ENCODE results near the gene WT1.

The WT1 gene

GRCh38 chr11:32448232-32448631, 12.9 kb upstream of the WT1 start:
- TF ChIP-seq, protein P1, sequence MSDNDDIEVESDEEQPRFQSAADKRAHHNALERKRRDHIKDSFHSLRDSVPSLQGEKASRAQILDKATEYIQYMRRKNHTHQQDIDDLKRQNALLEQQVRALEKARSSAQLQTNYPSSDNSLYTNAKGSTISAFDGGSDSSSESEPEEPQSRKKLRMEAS (IDR thresholded peaks at IDR 0.05) = no peak
- TF ChIP-seq NFIC (IDR thresholded peaks at IDR 0.05) = no peak
- no peak for TF ChIP-seq EGR1 (IDR thresholded peaks at IDR 0.05)
- TF ChIP-seq TCF12 (IDR thresholded peaks at IDR 0.05; ENCODE audit: low read depth) = no peak
- TF ChIP-seq TEAD4 (IDR thresholded peaks at IDR 0.05) = no peak
- TF ChIP-seq RAD21 (IDR thresholded peaks at IDR 0.05; ENCODE audit: low read depth) = no peak; the same call in 1 of the 2 replicates
- no peak for TF ChIP-seq EP300 (IDR thresholded peaks at IDR 0.05; ENCODE audit: borderline replicate concordance)

- TF ChIP-seq EP300 (IDR thresholded peaks at IDR 0.05; ENCODE audit: borderline replicate concordance) = no peak
- TF ChIP-seq EGR1 (IDR thresholded peaks at IDR 0.05) = no peak
- TF ChIP-seq, protein P1 (IDR thresholded peaks at IDR 0.05) = no peak
- TF ChIP-seq TEAD4 (IDR thresholded peaks at IDR 0.05) = no peak
- TF ChIP-seq, protein P2, sequence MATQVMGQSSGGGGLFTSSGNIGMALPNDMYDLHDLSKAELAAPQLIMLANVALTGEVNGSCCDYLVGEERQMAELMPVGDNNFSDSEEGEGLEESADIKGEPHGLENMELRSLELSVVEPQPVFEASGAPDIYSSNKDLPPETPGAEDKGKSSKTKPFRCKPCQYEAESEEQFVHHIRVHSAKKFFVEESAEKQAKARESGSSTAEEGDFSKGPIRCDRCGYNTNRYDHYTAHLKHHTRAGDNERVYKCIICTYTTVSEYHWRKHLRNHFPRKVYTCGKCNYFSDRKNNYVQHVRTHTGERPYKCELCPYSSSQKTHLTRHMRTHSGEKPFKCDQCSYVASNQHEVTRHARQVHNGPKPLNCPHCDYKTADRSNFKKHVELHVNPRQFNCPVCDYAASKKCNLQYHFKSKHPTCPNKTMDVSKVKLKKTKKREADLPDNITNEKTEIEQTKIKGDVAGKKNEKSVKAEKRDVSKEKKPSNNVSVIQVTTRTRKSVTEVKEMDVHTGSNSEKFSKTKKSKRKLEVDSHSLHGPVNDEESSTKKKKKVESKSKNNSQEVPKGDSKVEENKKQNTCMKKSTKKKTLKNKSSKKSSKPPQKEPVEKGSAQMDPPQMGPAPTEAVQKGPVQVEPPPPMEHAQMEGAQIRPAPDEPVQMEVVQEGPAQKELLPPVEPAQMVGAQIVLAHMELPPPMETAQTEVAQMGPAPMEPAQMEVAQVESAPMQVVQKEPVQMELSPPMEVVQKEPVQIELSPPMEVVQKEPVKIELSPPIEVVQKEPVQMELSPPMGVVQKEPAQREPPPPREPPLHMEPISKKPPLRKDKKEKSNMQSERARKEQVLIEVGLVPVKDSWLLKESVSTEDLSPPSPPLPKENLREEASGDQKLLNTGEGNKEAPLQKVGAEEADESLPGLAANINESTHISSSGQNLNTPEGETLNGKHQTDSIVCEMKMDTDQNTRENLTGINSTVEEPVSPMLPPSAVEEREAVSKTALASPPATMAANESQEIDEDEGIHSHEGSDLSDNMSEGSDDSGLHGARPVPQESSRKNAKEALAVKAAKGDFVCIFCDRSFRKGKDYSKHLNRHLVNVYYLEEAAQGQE (IDR thresholded peaks at IDR 0.05; ENCODE audit: low read depth) = no peak
- no peak for TF ChIP-seq TCF12 (IDR thresholded peaks at IDR 0.05; ENCODE audit: low read depth)
- no peak for TF ChIP-seq YY1 (IDR thresholded peaks at IDR 0.05; ENCODE audit: low read depth)
- no peak for TF ChIP-seq USF1 (IDR thresholded peaks at IDR 0.05)
- no peak for TF ChIP-seq NFIC (IDR thresholded peaks at IDR 0.05)
- no peak for TF ChIP-seq CEBPB (IDR thresholded peaks at IDR 0.05)
- no peak for TF ChIP-seq RAD21 (IDR thresholded peaks at IDR 0.05; ENCODE audit: low read depth)
- no peak for TF ChIP-seq FOXM1 (IDR thresholded peaks at IDR 0.05; ENCODE audit: borderline replicate concordance, low read depth)
- no peak for TF ChIP-seq TAF1 (IDR thresholded peaks at IDR 0.05; ENCODE audit: low read depth)
- TF ChIP-seq CREB1 (IDR thresholded peaks at IDR 0.05; ENCODE audit: low read depth) = no peak
- TF ChIP-seq ZBTB7A (IDR thresholded peaks at IDR 0.05; ENCODE audit: low read depth) = no peak
Observed at GRCh38 chr11:32447252-32447651, 11.9 kb upstream of the WT1 start.

DNA sequence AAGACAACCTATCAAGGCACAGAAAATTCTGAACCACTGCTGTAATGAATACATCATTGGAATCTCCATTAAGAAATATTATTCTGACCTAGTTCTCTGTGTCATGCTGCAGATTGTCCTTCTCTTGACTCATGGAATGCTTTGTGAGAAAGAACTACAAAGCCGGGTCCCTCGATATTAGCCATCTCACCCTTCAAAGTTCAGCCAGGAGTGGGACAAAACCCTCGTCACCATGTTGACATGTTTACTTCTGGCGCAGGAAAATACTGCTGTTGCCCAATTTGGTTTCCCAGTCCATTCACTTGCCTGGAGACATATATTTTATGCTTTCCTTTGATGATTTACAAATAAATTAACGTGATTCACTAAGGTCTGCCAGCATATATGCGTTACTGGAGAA, 10.9 kb upstream of the WT1 start:
- TF ChIP-seq TCF12 (IDR thresholded peaks at IDR 0.05; ENCODE audit: low read depth) = no peak
- TF ChIP-seq ZBTB7A (IDR thresholded peaks at IDR 0.05; ENCODE audit: low read depth) = no peak
- TF ChIP-seq FOXM1 (IDR thresholded peaks at IDR 0.05; ENCODE audit: borderline replicate concordance, low read depth) = no peak
- TF ChIP-seq EP300 (IDR thresholded peaks at IDR 0.05; ENCODE audit: borderline replicate concordance) = no peak
- TF ChIP-seq, protein P2 (IDR thresholded peaks at IDR 0.05; ENCODE audit: low read depth) = no peak
- TF ChIP-seq CREB1 (IDR thresholded peaks at IDR 0.05; ENCODE audit: low read depth) = no peak
- no peak for TF ChIP-seq TAF1 (IDR thresholded peaks at IDR 0.05; ENCODE audit: low read depth)
- TF ChIP-seq EGR1 (IDR thresholded peaks at IDR 0.05) = no peak

DNA sequence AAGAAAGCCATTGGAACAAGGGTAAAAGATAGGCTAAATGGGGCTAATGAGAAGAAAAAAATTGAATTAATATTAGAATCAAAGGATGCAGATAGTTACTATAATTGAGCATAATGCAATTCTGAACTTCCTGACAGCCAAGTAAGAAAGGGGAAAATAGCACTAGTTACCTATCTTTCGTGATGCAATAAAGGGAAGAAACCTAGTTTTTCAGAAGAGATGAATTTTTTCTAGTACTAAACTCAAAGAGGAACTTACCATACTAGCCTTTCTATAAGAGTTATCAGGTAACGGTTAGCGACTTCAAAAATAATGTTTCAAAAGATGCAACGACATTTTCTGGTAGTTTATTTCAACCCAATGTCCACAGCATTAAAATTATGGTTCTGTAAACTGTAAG, 8.8 kb upstream of the WT1 start:
- TF ChIP-seq NFIC (IDR thresholded peaks at IDR 0.05) = no peak
- TF ChIP-seq CEBPB (IDR thresholded peaks at IDR 0.05) = no peak
- TF ChIP-seq, protein P1 (IDR thresholded peaks at IDR 0.05) = no peak
- TF ChIP-seq TCF12 (IDR thresholded peaks at IDR 0.05; ENCODE audit: low read depth) = no peak
- no peak for TF ChIP-seq RAD21 (IDR thresholded peaks at IDR 0.05; ENCODE audit: low read depth)
- TF ChIP-seq USF1 (IDR thresholded peaks at IDR 0.05) = no peak
- no peak for TF ChIP-seq CREB1 (IDR thresholded peaks at IDR 0.05; ENCODE audit: low read depth)

GRCh38 chr11:32440916-32441315, 5.6 kb upstream of the WT1 start:
- TF ChIP-seq EGR1 (IDR thresholded peaks at IDR 0.05) (no peak), EP300 (IDR thresholded peaks at IDR 0.05; ENCODE audit: borderline replicate concordance) (no peak), NFIC (IDR thresholded peaks at IDR 0.05) (no peak), TCF12 (IDR thresholded peaks at IDR 0.05; ENCODE audit: low read depth) (no peak), FOXM1 (IDR thresholded peaks at IDR 0.05; ENCODE audit: borderline replicate concordance, low read depth) (no peak), TAF1 (IDR thresholded peaks at IDR 0.05; ENCODE audit: low read depth) (no peak), CEBPB (IDR thresholded peaks at IDR 0.05) (no peak), ZBTB7A (IDR thresholded peaks at IDR 0.05; ENCODE audit: low read depth) (no peak), CREB1 (IDR thresholded peaks at IDR 0.05; ENCODE audit: low read depth) (no peak), TEAD4 (IDR thresholded peaks at IDR 0.05) (no peak), RAD21 (IDR thresholded peaks at IDR 0.05; ENCODE audit: low read depth) (no peak), USF1 (IDR thresholded peaks at IDR 0.05) (no peak), YY1 (IDR thresholded peaks at IDR 0.05; ENCODE audit: low read depth) (no peak)
- TF ChIP-seq, protein P1 (IDR thresholded peaks at IDR 0.05) = no peak
- TF ChIP-seq, protein P2 (IDR thresholded peaks at IDR 0.05; ENCODE audit: low read depth) = no peak
